Keratinocyte (primary cell): ENCODE data around the gene LILRA6. TPM values are rescaled to one million over a fixed set of nuclear protein-coding genes. Genes with fewer than 3 reads are reported as not detected.

ENCODE experiments used
- DNase-seq: peaks from one replicate; pipeline ENCODE4 v3.0.0-alpha.2; 2011; ENCODE audit warnings: low read depth, missing footprints, low spot score
- FAIRE-seq: peaks from 2 replicates; lab custom pipeline; 2011; peaks lifted over from hg19 to GRCh38; lab: Jason Lieb, UNC
- H2AFZ ChIP-seq: 2 replicates; pipeline ENCODE4 v1.6.0; 2012; ENCODE audit warnings: low read length, control low read depth, inconsistent platforms; ENCODE audit not compliant: control insufficient read depth
- H3K27ac ChIP-seq: 2 replicates; pipeline ENCODE4 v1.5.1; 2011; ENCODE audit warnings: low read length; ENCODE audit not compliant: control insufficient read depth, insufficient read depth
- H3K27me3 ChIP-seq: 3 replicates; pipeline ENCODE4 v1.6.0; 2011; ENCODE audit warnings: low read length; ENCODE audit not compliant: control insufficient read depth, insufficient read depth; ENCODE audit errors: extremely low read depth
- H3K36me3 ChIP-seq, 2 experiments: 2 replicates in 1 of 2; 3 replicates in 1 of 2; pipeline ENCODE4 v1.5.1; 2011; ENCODE audit warnings: low read length in 2 of 2, mild to moderate bottlenecking in 1 of 2; ENCODE audit not compliant: control insufficient read depth in 2 of 2, insufficient read depth in 2 of 2; ENCODE audit errors: extremely low read depth in 1 of 2
- H3K4me1 ChIP-seq: 3 replicates; pipeline ENCODE4 v1.5.1; 2011; ENCODE audit warnings: low read length; ENCODE audit not compliant: control insufficient read depth, insufficient read depth; ENCODE audit errors: extremely low read depth
- H3K4me2 ChIP-seq: 3 replicates; pipeline ENCODE4 v1.6.0; 2011; ENCODE audit warnings: low read depth, low read length; ENCODE audit not compliant: control insufficient read depth, insufficient read depth; ENCODE audit errors: extremely low read depth
- H3K4me3 ChIP-seq, 3 experiments: fragments of 200-600 bp in 1 of 3; sonication (generic) in 1 of 3; 2 replicates in 2 of 3; 3 replicates in 1 of 3; pipeline ENCODE4 v1.5.1; 2011 to 2016; ENCODE audit warnings: low read length in 3 of 3, mild to moderate bottlenecking in 3 of 3, control low read depth in 2 of 3, inconsistent platforms in 1 of 3, low read depth in 1 of 3, mixed read lengths in 1 of 3, mixed run types in 1 of 3, moderate library complexity in 1 of 3; ENCODE audit not compliant: control insufficient read depth in 2 of 3, insufficient read depth in 2 of 3; ENCODE audit errors: extremely low read depth in 1 of 3
- H3K79me2 ChIP-seq: 2 replicates; pipeline ENCODE4 v1.6.0; 2012; ENCODE audit warnings: low read length; ENCODE audit not compliant: control insufficient read depth, insufficient read depth
- H3K9ac ChIP-seq: 3 replicates; pipeline ENCODE4 v1.6.0; 2011; ENCODE audit warnings: low read length; ENCODE audit not compliant: control insufficient read depth, insufficient read depth; ENCODE audit errors: extremely low read depth
- H3K9me1 ChIP-seq: 3 replicates; pipeline ENCODE4 v1.6.0; 2011; ENCODE audit warnings: low read length; ENCODE audit not compliant: control insufficient read depth, insufficient read depth; ENCODE audit errors: extremely low read depth
- H3K9me3 ChIP-seq: 2 replicates; pipeline ENCODE4 v1.5.1; 2012; ENCODE audit warnings: low read depth, low read length; ENCODE audit not compliant: control insufficient read depth
- H4K20me1 ChIP-seq: 3 replicates; pipeline ENCODE4 v1.6.0; 2011; ENCODE audit warnings: low read length; ENCODE audit not compliant: control insufficient read depth, insufficient read depth; ENCODE audit errors: extremely low read depth
- EZH2 ChIP-seq: IDR thresholded peaks from one replicate; pipeline ENCODE4 v1.6.1; 2012; ENCODE audit warnings: inconsistent platforms, mild to moderate bottlenecking, low read length, moderate library complexity
- dilution Hi-C: fragments of 300-500 bp; cut with MboI; formaldehyde crosslinking; loops from one replicate; pipeline ENCODE4 v1.7.0; 2020; ENCODE audit warnings: low sequenced_read_pairs; ENCODE audit not compliant: extremely low pct_ligation_motif_present
- polyA plus RNA-seq, 5 experiments: library from polyadenylated mRNA; depleted of rRNA in 3 of 5; stranded (reverse) in 3 of 5; stranded (forward) in 1 of 5; unstranded in 1 of 5; fragments of >200 nt; gene quantifications; 1 replicate in 1 of 5; 2 replicates in 3 of 5; 3 replicates in 1 of 5; pipeline versions ENCODE4 v1.2.1 to v1.2.3, GENCODE V29; 2011 to 2012; ENCODE audit warnings: missing spikeins in 2 of 5, low read depth in 1 of 5, low replicate concordance in 1 of 5
- TF ChIP-seq, protein P1 (sequence below), 3 experiments: IDR thresholded peaks in 1 of 3; conservative IDR thresholded peaks in 1 of 3; optimal IDR thresholded peaks in 1 of 3; 2 replicates in 2 of 3; 3 replicates in 1 of 3; pipeline versions ENCODE3 to v1.5.1; 2011; ENCODE audit warnings: low read length in 3 of 3, mild to moderate bottlenecking in 3 of 3, moderate library complexity in 2 of 3, control low read depth in 1 of 3, inconsistent platforms in 1 of 3; ENCODE audit not compliant: insufficient read depth in 2 of 3; ENCODE audit errors: extremely low read depth in 1 of 3

LILRA6 gene
- polyA plus RNA-seq, 1 donor (not counting 4 experiments of a cell fraction or from before 2014, with no cell fraction given) = not detected

- Histone ChIP-seq H4K20me1 (no peaks in the 10 kb centered on the region), H3K4me2 (peak overlapping the region; percentile 95), H3K79me2 (peaks cover 45% of the 10 kb centered on the region), H3K4me1 (peaks cover 15% of the 10 kb centered on the region), H2AFZ (peak overlapping the region; percentile 98), H3K9ac (peak overlapping the region; percentile 99), H3K27ac (peak overlapping the region; percentile 99), H3K9me3 (no peaks in the 10 kb centered on the region), H3K36me3 (peaks cover 17 to 20% of the 10 kb centered on the region in 2 experiments), H3K4me3 (peak overlapping the region; percentile 68 to 95 (median 88)), H3K27me3 (no peaks in the 10 kb centered on the region), H3K9me1 (no peaks in the 10 kb centered on the region)
- peak; percentile 96 for DNase-seq
- peak; percentile 80 for FAIRE-seq
- TF ChIP-seq, protein P1, sequence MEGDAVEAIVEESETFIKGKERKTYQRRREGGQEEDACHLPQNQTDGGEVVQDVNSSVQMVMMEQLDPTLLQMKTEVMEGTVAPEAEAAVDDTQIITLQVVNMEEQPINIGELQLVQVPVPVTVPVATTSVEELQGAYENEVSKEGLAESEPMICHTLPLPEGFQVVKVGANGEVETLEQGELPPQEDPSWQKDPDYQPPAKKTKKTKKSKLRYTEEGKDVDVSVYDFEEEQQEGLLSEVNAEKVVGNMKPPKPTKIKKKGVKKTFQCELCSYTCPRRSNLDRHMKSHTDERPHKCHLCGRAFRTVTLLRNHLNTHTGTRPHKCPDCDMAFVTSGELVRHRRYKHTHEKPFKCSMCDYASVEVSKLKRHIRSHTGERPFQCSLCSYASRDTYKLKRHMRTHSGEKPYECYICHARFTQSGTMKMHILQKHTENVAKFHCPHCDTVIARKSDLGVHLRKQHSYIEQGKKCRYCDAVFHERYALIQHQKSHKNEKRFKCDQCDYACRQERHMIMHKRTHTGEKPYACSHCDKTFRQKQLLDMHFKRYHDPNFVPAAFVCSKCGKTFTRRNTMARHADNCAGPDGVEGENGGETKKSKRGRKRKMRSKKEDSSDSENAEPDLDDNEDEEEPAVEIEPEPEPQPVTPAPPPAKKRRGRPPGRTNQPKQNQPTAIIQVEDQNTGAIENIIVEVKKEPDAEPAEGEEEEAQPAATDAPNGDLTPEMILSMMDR (optimal IDR thresholded peaks at IDR 0.05 in 1 of 3, IDR thresholded peaks at IDR 0.05 in 1 of 3, conservative IDR thresholded peaks at IDR 0.05 in 1 of 3; ENCODE audit: extremely low read depth in 1 of 3, insufficient read depth in 2 of 3, low read length in 3 of 3) = no peak
- TF ChIP-seq EZH2 = no peak
- dilution Hi-C loops = no loop called here
These were observed 52.0 kb downstream of the LILRA6 start for GRCh38 chr19:54190503-54191010.

DNA sequence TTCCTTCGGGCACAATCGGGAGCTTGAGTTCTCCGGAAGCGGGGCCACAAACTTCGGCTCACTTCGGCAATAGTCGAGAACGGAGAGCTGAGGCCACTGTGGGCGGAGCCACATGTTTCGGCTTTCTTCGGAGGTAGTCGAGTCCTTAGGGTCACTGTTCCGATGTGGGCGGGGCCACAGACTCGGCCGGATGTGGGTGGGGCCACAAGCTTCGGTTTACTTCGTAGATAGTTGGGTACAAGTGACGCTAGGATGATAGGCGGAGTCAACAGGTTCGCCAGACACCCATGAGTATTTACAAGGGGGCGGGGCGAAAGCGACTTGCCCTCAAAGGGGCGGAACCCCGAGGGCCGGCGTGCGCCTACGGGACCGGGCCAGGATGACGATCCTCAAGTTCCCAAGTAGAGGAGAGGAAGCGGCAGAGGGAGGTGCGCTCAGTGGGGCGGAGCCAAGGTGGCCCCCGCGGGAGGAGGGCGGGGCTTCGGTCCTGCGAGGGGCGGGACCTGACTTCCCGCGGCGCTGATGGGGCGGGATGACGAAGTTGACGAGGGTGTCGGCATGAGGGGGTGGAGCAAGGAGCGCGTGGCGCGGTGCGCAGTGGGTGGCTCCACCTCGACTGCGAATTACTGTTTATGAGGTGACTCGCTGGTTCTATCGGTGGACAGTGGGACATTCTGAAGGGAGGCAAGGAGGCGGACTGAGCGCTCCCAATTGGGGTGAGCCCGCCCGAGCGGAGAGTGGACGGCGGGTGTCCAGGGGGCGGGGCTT, 52.7 kb downstream of the LILRA6 start:
- H3K4me3 ChIP-seq = peak overlapping the region; percentile 82 to 95 (median 87)
- H3K4me1 ChIP-seq = peaks cover 15% of the 10 kb centered on the region
- TF ChIP-seq, protein P1 (optimal IDR thresholded peaks at IDR 0.05 in 1 of 3, IDR thresholded peaks at IDR 0.05 in 1 of 3, conservative IDR thresholded peaks at IDR 0.05 in 1 of 3; ENCODE audit: extremely low read depth in 1 of 3, insufficient read depth in 2 of 3, low read length in 3 of 3) = no peak
- no peak for TF ChIP-seq EZH2
- peaks cover 18 to 20% of the 10 kb centered on the region in 2 experiments for H3K36me3 ChIP-seq
- dilution Hi-C loops = no loop called here
- H4K20me1 ChIP-seq = no peaks in the 10 kb centered on the region
- H2AFZ ChIP-seq = peak overlapping the region; percentile 98
- H3K9me1 ChIP-seq = no peaks in the 10 kb centered on the region
- FAIRE-seq (peak; percentile 94), DNase-seq (peak; percentile 100)
- no peaks in the 10 kb centered on the region for H3K9me3 ChIP-seq
- peak overlapping the region; percentile 99 for H3K27ac ChIP-seq
- peak overlapping the region; percentile 99 for H3K9ac ChIP-seq
- H3K27me3 ChIP-seq = no peaks in the 10 kb centered on the region
- H3K4me2 ChIP-seq = peak overlapping the region; percentile 66
- peaks cover 45% of the 10 kb centered on the region for H3K79me2 ChIP-seq
